Adrenal gland (tissue), 5 donors: ENCODE measurements around the gene TMPRSS3.

Experiments used
- POLR2A ChIP-seq, 2 donors: fragments of 450-650 bp; IDR thresholded peaks; one replicate each; pipeline ENCODE4 v1.6.1; 2017; ENCODE audit warnings: antibody characterized with exemption in 2 of 2, mild to moderate bottlenecking in 2 of 2, moderate library complexity in 1 of 2
- TF ChIP-seq, protein P1 (sequence below), 6 experiments: fragments of 450-650 bp in 4 of 6; fragments of 200-600 bp in 2 of 6; sonication (generic) in 1 of 6; IDR thresholded peaks; 1 replicate in 5 of 6; 2 replicates in 1 of 6; pipeline versions ENCODE4 v1.5.1 to v1.8.0; 2016 to 2021; ENCODE audit warnings: antibody characterized with exemption in 6 of 6, mild to moderate bottlenecking in 2 of 6, moderate library complexity in 1 of 6
- donor health status: DM: no; HTN: no; CAD: no.

DNA sequence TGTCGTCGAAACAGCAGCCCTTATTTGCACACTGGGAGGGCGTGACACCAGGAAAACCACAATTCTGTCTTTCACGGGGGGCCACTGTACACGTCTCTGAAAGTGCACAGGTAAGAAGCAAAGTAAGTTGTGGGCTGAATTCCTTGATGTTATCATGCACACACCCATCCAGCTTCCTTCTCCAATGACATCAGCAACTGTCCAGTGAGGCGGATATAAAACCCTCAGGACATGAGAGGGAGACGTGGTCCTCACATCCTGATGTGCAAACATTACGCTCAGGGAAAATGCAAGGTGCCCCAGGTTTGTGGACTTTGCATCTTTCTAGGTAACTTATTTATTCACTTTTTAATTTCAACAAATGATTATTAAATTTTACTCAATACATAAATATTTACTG, 32.5 kb downstream of the TMPRSS3 start:
- no peak for TF ChIP-seq POLR2A (IDR thresholded peaks at IDR 0.05)
- TF ChIP-seq, protein P1, sequence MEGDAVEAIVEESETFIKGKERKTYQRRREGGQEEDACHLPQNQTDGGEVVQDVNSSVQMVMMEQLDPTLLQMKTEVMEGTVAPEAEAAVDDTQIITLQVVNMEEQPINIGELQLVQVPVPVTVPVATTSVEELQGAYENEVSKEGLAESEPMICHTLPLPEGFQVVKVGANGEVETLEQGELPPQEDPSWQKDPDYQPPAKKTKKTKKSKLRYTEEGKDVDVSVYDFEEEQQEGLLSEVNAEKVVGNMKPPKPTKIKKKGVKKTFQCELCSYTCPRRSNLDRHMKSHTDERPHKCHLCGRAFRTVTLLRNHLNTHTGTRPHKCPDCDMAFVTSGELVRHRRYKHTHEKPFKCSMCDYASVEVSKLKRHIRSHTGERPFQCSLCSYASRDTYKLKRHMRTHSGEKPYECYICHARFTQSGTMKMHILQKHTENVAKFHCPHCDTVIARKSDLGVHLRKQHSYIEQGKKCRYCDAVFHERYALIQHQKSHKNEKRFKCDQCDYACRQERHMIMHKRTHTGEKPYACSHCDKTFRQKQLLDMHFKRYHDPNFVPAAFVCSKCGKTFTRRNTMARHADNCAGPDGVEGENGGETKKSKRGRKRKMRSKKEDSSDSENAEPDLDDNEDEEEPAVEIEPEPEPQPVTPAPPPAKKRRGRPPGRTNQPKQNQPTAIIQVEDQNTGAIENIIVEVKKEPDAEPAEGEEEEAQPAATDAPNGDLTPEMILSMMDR (IDR thresholded peaks at IDR 0.05): no peak
